Activated CD8-positive, alpha-beta memory T cell treated with anti-CD3 and anti-CD28 coated beads, Interleukin-2, amount 50 U/mL, for 1 hour (primary cell): Measurements from ENCODE around the gene PLD1.

Source experiments
- DNase-seq: peaks from one replicate; pipeline ENCODE4 v3.0.0-alpha.2; 2020; ENCODE audit errors: extremely low read depth

PLD1 gene

DNA sequence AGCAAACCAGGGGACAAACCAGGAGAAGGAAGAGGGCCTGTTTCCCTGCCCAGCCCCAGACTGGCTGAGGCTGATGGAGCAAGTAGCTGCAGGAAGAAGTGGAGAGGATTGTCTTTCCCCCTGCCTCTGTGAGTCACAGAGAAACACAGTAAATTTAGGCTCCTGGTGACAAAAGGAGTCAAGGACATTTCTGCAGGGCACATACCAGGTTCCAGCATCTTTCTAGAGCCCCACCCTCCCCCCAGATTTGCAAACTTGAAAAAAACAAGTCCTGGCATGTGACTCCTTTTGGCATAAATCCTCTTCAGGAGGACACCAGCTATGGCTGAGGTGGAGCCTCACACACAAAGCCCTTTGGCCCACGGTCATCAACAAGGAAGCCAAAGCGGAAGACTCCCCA lies 17.8 kb downstream of the PLD1 start:
- no peak for DNase-seq

DNA sequence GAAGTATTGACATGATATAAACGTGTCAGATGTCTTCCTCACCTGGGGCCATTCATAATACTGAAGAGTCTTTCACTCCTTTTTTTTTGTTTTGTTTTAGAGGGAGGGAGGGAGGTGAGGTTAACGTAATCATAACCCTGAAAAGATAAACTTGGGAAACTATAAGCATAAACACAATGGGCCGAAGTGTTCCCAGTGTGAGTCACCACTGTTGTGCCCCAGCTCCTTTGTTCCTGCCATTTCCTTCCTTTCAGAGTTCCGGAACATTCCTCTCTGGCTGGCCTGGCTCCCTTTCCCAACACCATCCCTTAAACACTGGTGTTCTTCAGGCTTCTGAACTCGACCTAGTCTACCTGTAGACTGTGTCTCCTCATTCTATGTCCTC lies 18.6 kb downstream of the PLD1 start:
- DNase-seq: no peak

DNA sequence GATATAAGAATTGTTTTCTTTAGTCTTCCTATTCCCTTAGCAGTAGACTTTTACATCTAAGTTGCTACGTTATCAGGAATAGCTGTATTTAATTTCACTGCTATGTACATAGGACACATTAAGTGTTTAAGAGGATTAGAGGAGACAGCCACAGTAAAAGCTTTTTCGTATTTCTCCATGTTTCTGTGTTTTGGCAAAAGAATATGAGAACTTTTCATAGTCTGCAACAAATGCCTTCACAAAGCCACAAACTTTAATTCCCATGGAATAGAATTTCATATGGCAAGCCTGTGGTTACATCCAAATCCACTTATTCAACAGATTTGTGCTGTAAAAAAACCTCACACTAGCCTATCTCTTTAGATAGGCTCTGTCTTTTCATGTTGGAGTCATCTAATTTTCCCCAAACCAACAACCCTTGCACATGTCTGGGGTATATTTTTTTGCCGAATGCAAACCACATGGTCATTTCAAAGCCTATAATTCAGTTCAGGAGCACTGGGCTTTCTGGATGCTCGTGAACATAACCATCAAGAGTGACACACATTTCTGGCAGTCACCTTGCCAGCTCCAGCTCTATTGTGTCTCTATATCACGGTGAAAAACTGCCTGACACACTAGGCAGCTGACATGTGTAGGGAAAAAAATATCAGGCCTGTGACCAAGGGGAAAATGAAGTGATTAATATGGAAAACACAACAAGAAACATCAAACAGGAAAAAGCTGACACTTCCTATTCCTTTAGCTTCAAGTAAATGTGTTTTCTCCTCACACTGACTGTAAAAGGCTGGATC lies 19.2 kb downstream of the PLD1 start:
- DNase-seq: no peak

DNA sequence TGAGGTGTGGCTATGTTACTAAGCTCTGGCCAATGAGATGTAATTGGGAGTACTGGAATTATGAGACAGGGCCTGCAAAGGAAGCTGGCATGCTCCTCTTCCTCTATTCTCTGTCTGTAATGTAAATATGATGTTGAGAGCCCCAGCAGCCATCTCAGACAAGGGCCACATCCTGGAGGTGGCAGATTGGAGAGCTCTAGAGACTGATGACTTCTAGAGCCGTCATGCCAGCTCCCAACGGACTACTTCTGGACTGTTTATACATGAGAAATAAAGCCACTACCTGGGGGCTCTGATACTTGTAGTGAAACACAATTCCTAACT lies 19.7 kb downstream of the PLD1 start:
- DNase-seq: no peak

DNA sequence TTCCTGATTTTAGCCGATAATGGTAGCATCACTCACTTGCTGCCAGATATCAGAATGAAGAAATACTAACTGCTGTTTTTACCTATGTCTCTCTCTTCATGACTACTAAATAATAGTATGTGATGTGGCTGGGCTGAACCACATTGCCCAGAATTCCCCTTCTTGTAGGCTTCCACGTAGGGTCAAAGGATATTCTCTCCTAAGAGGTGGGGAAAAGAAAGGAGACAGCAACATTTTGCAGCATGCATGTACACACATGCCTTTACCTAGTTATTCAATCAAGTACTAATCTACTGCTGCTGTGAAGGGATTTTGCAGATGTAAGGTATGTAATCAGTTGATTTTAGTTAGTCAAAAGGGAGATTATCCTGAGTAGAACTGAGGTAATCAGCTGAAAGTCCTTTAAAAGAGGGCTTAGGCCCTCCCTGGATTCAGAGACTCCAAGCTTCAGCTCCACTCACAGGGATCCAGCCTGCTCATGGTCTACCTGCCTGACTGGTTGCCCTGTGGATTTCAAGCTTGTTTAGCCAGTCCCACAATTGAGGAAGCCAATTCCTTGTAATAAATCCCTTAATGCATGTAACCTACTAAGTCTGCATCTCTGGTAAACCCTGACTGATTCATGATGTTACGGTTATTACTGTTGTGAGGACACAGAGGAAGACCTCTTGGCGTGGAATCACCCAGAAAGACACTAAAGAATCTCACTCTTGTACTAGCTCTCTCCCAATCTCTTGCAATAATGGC lies 20.4 kb downstream of the PLD1 start:
- DNase-seq: no peak

DNA sequence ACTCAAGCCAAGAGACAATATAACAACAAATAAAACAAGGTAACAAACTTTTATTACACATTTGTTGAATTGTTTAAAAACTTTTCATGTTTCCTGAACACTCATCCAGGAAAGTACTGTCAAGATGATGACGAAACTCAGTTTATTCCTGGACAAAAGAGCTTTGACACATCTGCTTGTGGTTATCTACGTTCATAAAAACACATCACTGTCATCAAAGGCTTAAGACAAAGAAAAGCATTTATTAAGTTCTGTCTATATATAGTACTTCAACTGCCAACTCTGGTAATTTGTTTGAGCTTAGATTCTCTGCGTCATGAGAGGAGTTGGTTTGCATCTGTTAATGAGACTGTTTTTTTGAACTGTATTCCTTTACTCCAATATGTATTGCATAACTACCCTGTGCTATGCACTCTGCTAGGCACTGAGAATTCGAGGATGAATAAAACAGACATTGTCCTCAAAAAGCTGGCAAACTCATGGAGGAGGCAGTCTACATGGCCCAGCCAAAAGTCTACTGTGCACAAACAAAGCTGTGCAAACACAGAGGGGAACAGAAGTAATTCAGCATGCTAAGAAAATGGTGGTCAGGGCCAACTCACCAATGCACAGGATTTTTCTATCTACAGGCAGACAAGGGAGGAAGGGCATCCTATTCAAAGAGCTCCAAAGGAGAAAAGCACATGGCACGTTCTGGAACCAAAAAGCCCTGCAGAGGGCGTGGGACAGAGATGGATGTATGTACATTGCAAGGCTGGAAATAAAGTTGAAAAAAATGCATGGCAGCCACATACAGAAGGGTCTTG lies 21.5 kb downstream of the PLD1 start:
- DNase-seq: no peak

DNA sequence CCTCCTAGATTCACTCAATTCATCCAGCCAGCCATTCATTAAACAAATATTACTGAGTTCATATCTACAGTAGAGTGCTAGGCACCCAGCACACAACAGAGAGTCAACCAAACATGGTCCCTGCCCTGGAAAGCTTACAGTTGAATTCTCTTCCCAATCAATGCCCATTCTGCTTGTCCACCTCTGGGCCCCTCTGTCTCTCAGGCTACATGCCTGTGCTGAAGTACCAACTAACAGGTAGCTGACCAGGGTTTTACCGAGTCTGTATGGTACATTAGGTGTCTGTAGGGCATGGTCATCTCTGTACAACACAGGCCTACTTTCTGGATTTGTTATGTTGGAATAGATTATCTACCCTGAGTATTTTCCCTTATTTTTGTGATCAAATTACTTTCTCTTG lies 23.3 kb downstream of the PLD1 start:
- no peak for DNase-seq

DNA sequence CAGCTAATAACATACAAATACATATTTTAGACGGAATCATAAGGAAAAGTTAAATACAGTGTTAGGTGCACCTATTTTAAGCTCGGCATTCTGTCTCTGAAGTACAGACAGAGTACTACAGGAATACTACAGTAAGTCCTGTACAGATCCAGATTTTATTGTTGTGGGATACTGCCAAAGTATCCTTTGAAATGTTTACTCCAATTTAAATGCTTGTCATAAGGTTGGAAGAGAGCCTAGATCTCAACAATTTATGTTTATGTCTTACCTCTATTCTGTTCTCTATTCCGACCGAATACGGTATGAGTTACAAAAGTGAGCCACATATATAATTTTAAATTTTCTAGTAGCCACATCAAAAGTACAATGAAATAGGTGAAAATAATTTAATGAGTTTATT lies 25.3 kb downstream of the PLD1 start:
- no peak for DNase-seq

DNA sequence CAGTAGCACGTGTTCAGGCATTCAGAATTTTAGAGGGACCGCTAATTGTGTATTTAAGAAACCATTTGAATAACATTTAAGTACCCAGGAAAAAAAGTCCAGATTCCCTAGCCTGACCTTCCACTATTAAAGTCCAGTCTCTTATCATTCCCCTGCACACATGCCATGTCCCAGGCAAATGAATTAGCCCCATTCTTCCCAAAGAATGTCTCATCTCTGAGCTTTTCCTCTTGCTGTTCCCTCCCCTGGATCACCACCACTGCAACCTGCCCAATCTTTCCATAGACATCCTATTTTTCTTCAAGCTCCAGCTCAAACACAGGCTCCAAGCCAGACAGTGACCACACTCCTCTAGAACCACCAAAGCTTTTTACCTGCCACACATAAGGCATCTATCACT lies 25.9 kb downstream of the PLD1 start:
- DNase-seq: no peak

DNA sequence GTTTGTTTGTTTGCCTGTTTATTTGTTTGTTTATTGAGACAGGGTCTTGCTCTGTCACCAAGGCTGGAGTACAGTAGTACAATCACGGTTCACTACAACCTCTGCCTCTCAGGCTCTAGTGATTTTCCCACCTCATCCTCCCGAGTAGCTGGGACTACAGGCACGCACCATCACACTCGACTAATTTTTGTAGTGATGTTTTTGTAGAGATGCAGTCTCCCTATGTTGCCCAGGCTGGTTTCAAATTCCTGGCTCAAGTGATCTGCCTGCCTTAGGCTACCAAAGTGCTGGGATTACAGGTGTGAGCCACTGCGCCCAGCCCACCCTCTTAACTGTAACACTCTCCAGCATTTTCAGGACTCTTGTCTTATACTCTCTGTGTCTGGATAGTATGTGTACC lies 26.7 kb downstream of the PLD1 start:
- DNase-seq: no peak

DNA sequence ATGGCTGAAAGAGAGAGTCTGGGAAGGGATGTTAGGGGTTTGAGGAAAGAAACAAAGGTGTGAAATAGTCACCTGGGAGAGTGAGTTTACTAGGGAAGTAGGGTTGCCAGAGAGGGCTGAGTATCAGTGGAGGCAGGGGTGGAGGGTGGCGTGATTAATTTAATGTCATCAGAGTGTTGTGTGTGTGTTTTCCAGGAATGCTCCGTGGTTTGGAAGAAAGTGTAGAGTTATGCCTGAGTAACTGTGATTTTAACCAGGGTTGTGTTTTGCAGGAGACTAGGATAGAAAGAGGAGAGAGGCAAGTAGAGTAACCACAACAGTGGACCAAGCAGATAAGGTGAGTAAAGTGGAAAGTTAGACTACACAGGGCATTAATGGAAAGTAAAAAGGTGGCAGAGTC lies 27.2 kb downstream of the PLD1 start:
- no peak for DNase-seq

DNA sequence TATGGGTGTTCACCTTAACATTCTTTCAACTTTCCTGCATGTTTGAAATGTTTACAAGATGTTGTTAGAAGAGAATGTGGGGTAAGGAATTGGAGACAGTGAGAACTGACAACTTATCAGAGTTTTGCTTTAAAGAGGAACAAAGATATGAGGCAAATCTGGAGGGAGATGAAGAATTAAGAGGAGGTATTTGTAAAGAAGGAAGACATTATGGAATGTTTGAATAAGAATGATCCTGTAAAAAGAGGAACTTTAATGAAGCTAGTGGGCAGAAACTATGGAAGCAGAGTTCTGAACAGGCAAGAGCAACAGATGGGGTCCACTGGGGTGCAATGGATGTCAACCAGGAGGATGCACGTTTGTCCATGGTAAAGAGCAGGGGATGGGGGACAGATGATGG lies 27.7 kb downstream of the PLD1 start:
- DNase-seq: no peak

DNA sequence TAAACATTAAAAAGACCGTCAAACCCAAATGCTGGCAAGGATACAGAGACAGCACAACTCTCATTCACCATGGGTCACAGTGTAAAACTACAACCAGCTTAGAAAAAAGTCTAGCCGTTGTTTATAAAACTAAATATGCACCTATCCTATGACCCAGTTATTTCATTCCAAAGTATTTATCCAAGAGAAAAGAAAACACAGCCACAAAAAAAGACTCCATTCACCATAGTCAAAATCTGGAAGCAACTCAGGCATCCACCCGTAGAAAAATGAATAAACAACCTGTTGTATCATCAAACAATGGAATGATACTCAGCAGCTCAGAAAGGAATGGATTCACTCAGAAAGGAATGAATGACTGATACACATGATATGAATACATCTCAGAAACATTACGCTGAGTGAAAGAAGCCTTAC lies 28.6 kb downstream of the PLD1 start:
- DNase-seq: no peak

DNA sequence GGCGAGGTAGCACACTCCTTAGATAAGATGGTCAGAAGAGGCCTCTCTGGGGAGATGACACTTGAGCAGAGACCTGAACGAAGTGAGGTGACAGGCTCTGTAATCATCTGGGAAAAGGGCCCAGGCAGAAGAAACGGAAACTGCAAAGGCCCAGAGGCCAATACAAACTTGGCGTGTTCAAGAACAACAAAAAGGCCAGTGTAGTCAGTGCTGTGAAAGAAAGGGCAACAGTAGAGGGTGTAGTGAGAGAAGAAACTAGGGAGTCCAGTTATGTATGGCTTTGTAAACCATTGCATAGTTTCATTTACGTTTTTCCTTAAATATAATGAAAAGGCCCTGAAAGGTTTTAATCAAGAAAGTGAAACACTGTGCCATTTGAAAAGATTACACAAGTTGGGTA lies 31.8 kb downstream of the PLD1 start:
- DNase-seq: no peak

DNA sequence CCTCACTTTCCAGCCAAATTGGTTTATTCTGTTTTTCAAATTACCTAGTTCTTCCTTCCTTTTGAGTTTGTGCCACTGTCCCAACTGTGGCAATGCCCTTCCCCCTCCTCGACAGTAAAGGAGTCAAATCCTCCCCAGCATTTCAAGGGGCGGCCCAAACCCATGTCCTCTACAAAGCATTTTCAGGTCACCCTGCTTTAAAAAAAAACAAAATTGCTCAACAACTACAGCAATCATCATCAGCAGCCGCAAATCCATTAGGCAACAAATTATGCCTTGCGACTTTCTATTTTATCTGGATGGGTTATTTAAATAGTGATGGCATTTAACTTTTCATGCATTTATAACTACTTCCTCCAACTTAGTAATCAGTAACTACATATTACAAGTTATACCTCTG lies 32.7 kb downstream of the PLD1 start:
- no peak for DNase-seq

DNA sequence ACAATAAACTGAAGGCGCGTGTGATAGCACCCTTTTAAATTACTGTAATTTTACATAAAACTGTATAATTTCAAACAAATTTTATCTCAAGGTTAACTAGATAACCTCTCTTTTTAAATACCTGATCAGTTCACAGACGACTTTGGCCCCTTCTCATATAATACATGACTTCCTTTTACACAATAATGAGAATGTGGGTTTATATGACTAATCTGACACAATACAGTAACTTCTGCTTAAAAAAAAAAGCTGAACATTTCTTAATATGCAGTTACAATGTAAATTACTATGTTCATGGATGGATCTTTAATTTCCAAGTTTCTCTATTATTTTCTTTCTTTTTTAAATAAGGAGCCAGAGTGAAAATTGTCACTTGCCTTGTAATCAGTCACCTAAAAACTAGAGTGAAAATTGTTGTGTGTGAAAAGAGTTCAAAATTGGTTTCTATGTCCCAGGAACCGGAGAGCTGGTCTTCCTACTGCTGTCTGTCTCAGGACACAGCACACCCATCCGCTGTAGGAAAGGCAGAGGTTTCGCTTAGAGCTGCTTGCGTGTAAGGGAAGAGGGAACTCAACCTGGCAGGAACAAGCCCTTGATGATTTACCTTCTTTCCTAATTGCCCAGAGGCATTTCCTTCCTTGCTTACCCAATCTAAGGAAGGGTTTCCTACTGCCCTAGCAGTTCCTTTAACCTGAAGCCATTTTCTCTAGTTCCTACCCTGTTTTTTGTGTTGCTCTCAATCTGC lies 33.3 kb downstream of the PLD1 start:
- no peak for DNase-seq

DNA sequence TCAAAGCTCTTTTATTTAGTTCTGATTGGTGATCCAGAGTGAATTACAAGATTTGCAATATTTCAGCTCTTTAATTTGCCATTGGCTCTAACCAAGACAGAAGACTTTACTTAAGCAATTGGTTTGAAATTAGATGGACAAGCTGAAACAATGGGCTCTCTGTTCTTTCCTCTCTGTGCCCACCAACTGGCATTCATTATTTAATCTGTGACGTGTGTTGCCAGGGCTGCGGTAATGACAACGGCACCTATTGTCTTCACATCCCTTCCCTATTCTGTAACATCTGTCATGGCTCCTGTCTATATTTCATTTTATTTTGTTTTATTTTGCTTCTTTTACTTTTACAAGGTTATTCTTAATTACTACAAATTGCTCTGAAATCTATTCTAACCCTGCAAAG lies 33.9 kb downstream of the PLD1 start:
- DNase-seq: no peak

DNA sequence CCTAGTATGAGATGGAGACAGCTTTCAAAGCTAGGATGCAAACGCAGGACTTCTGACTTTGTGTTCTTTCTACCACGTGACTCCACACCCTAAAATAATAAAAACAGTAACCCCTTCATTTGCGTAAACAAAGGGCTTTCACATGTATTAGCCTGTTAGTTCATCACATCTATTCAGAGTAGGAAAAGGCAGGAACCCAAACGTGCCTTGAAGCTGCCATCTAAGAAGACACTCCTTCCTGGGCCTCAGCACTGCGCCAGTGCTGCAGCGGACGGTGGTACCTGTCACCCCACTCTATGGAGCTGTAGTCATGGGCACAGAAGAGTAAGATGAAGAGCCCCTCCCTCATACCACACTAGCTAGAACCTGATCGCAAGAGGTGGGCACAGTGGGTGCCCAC lies 34.3 kb downstream of the PLD1 start:
- DNase-seq: no peak

DNA sequence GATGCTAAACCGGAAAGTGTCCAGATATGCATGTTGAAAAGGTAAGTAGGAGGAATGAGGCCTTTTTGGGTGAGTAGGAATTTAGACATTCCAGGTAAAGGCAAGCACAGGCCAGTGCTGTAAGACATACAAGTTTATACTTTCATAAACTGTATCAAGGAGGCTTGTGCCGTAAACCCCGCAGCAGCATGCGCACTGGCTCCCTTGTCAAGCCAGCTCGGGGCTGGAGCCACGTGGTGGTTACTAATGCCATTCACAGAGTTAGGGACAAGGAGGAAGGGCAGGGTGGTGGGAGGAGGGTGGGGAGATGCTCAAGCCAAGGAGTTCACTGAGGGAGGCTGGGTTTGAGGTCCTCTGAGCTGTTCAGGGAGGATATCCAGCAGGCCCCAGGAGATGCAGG lies 35.8 kb downstream of the PLD1 start:
- no peak for DNase-seq

DNA sequence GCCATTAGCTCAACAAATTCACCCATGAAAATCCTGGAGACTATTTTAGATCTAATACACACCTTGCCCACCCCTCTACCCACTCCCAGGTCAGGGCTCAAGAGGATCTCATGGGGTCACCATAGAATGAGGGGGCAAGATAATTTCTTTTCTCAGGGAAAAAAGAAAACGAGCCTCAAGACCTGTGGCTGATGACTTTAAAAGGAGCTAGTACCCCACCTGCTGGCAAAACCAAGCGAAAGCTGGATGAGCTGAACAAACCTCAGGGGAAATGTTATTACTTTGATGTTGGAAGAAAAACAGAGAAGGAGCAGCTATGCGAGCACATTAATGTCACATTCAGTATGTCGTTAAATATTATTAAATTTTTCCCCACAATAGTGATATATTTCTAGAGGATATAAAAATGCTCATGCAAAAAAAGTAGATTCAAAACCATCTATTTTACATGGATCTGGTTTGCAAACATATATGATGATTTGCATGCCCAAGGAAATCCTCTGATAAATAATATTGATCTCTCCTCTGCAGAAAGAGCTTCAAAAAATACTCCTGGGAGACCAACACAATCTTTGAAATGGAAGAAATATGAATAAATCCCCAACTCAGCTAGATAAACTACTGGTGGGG lies 37.7 kb downstream of the PLD1 start:
- peak; percentile 12 for DNase-seq

DNA sequence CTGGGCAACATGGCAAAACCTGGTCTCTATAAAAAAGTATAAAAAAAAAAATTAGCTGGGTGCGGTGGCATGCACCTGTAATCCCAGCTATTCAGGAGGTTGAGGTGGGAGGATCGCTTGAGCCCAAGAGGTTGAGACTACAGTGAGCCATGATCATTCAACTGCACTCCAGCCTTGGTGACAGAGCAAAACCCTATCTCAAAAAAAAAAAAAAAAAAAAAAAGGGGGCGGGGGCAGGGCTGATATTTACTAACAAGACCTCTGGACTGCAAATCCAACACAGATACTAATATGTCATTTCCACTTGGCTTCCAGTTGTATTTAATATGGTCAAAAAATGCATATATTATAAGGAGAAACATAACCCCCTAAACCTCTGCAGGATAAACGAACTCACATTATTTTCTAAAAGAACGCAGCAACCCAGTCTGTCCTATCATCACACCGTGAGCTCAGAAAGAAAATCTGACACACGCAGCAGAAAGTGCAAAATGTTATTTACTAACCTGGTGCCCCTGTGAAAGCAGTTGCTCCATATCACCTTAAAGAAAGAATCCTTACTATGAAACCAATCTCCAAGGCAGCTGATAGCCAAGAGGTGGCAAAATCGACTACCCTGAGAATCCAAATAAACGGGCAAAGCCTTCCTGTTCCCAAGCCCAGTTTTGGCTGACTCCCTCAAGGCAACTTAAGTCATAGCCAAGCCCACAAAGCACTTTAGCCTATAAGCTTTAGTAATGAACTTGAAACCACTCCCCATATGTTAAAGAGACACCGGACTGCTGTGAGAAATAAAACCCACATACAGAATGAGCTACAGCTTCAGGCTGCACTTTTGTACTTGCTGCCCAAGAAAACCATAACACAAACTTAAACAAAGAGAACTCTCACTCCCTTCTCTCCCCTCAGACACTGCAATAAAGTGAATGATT lies 39.3 kb downstream of the PLD1 start:
- no peak for DNase-seq
